GM10847 (cell line): ENCODE measurements around the gene DRG1.

Source experiments
- POLR2A ChIP-seq: IDR thresholded peaks from 2 replicates; pipeline ENCODE4 v1.6.1; 2011; ENCODE audit not compliant: insufficient read length; ENCODE audit errors: extremely low read depth

The DRG1 gene

DNA sequence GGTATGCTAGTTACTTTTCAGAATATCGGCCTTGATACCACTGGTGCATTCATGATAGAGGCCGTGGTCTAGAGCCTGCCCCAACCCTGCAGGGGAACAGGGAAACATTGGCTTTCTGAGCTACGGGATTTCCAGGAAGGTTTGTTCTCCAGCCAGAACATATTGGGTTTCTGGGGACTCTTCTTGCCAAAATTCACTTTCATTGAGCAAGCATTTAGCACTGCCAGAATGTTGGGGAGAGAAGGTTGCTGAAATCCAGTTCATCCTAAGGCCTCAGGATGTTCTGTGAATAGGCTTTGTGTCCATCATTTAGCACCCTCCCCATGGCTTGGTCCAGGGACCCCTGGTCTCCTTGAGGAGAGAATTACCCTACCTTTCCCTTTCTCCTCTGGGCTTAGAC is 36.7 kb downstream of the DRG1 start:
- no peak for TF ChIP-seq POLR2A

DNA sequence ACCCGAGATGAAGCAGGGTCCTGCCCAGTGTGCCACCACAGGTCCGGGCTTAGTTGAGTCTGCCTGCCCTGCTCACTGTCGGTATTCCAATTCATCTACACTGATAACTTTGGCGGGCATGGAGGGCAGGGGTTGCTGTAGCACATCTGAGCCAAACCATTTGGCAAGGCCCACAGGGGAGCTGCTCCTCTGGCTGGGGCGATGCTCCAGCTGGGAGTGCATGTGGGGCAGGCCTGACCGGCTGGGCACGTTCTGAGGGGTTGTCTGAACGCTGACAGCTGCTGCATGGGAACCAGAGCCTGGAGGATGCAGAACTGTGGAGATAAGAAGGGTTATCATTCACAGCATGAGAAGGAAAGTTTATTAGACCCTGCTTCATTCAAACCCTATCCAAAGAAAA is 40.4 kb downstream of the DRG1 start:
- no peak for TF ChIP-seq POLR2A

DNA sequence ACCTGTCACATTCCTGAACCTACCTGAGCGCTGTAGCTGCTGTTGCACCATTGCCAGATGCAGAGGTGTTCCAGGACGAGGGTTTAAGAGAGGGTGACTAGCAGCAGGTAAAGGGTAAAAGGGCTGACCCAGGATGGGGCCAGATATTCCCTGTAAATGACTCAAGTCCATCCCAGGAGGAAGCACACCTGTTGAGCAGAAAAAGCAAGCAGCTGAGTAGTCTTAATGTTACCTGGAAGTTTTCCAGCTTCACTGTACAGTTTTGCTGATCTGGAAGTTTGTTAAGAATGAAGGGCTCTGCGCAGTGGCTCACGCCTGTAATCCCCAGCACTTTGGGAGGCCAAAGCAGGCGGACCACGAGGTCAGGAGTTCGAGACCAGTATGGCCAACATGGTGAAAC is 41.3 kb downstream of the DRG1 start:
- no peak for TF ChIP-seq POLR2A

DNA sequence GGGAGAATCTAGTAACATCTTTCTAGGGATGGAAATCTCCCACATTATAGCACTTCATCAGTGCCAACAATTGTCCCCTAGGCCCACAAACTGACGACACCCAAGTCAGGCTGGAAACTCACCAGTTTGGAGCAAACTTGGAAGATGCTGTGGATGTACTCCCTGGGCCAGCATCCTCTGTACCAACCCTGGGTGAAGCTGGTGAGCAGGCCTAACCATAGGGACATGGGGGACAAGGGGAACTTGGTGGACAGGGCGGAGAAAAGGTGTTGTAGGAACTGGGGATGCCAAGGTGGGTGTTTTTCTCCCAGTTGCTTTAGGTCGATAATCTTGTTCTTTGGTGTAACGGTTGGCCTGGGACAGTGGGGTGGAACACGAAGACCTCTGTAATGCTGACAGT is 42.2 kb downstream of the DRG1 start:
- no peak for TF ChIP-seq POLR2A

GRCh38 chr22:31442768-31443489 is 43.5 kb downstream of the DRG1 start:
- no peak for TF ChIP-seq POLR2A

DNA sequence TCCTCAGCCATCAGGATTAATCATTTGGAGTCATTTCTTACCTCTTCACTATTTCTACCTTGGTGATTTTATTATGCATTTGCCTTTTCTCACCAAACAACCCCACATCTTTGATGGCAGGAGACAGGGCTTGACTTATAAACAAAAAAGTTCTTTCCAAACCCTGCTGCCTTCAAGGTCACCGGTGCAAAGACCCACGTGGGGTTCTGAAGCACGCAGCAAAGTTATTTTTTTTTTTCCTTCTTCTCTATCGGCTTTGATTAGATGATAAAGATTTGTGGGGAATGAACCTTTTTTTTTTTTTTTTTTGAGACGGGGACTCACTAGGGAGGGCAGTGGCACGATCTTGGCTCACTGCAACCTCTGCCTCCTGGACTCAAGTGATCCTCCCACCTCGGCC is 44.1 kb downstream of the DRG1 start:
- TF ChIP-seq POLR2A: no peak

- no peak for TF ChIP-seq POLR2A
Measured at GRCh38 chr22:31445642-31446041, 46.2 kb downstream of the DRG1 start.

DNA sequence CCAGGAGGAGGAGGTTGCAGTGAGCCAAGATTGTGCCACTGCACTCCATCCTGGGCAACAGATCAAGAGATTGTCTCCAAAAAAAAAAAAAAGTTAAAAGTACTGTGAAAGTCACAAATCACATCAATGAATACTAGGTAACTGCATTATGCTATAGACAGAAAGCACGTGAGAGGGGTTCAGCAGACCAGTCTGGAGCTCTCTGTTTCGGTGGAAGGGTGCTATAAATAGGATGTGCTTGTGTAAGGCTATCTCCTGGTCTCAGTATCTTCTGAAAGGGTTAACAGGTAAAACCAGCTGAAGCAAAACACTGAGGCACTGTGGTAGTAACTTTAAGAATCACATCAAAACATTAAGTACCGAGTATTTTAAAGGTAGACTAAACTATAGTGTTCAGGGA is 46.8 kb downstream of the DRG1 start:
- no peak for TF ChIP-seq POLR2A

GRCh38 chr22:31446767-31447166 is 47.4 kb downstream of the DRG1 start:
- no peak for TF ChIP-seq POLR2A

GRCh38 chr22:31447337-31447736 is 47.9 kb downstream of the DRG1 start:
- TF ChIP-seq POLR2A: no peak

GRCh38 chr22:31448382-31448781 is 49.0 kb downstream of the DRG1 start:
- TF ChIP-seq POLR2A: no peak

DNA sequence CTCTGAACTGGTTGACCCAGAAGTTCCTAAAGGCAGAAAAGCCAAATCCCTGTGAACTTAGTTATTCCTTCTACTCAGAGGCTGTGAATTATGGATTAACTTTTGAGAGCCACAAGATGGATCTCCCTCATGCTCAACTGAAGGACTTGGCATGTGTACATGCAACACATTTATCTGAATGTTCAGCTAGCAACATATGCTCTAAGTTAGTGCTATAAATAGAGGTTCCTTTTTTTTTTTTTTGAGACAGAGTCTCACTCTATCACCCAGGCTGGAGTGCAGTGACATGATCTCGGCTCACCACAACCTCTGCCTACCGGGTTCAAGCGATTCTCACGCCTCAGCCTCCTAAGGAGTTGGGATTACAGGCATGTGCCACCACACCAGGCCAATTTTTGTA is 50.1 kb downstream of the DRG1 start:
- no peak for TF ChIP-seq POLR2A

GRCh38 chr22:31451709-31452571 is 52.5 kb downstream of the DRG1 start:
- no peak for TF ChIP-seq POLR2A

- no peak for TF ChIP-seq POLR2A
Measured at GRCh38 chr22:31461699-31462098, 62.3 kb downstream of the DRG1 start.

GRCh38 chr22:31465307-31465706 is 65.9 kb downstream of the DRG1 start:
- TF ChIP-seq POLR2A: no peak

- TF ChIP-seq POLR2A: no peak
Measured at GRCh38 chr22:31474743-31475142, 75.3 kb downstream of the DRG1 start.
